ENCODE measurements around the gene ZNF281. TPM values are rescaled to one million over a fixed set of nuclear protein-coding genes. Genes with fewer than 3 reads are reported as not detected.

ZNF281 gene
- total and polyA plus RNA-seq, 9 of the 15 experiments (the other 6 are each of a cell fraction or from before 2014, with no cell fraction given) = 9.6 to 24.9 (median 16.5) TPM

DNA sequence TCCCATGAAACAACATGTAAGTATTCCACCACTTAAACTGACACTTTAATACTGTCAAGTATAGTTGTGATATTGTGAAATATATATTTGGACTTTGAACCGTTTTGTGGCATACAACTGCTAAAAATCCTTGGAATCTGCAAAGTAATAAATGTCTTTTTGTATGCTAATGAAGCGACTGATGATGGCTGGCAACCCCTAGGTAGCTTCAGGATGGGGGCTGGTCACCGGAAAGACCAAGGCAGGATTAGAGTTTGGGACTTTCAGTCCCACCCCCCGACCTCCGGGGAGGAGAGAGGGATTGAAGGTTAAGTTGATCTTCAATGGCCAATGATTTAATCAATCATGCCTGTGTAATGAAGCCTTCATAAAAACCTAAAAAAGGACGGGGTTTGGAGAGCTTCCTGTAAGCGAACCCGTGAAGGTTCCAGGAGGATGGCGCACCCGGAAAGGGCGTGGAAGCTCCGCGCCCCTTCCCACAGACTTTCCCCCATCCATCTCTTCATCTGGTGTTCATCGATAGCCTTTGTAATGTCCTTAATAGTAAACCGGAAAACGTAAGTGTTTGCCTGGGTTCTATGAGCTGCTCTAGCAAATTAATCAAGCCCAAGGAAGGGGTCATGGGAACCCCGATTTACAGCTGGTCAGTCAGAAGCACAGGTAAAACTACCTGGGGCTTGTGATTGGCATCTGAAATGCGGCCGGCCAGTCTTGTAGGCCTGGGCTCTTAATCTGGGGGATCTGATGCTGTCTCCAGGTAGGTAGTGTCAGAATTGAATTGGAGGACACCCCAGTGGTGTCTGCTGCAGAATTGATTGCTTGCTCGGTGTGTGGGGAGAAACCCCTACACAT lies 1.8 kb upstream of the ZNF281 start:
- Histone ChIP-seq H3K27me3 (ENCODE audit: control insufficient read depth in 2 of 2, insufficient read depth in 2 of 2, low read length in 2 of 2) (no peaks in the 10 kb centered on the region), H3K9ac (ENCODE audit: insufficient read depth in 1 of 2, low read depth in 2 of 2, low read length in 2 of 2) (no peak overlapping the region), H3K9me1 (ENCODE audit: control insufficient read depth, insufficient read depth, low read length) (no peaks in the 10 kb centered on the region), H3K27ac (ENCODE audit: extremely low read depth, low read depth, low read length) (no peak overlapping the region), H3K9me3 (replicated peaks; ENCODE audit: control insufficient read depth, insufficient read depth, low read depth, low read length) (no peaks in the 10 kb centered on the region), H3K4me1 (replicated peaks in 1 of 2; ENCODE audit: control insufficient read depth in 2 of 2, insufficient read depth in 2 of 2, low read length in 2 of 2) (peaks cover 17 to 28% of the 10 kb centered on the region in 2 experiments; a peak in 4 of 5 replicates), H2AFZ (ENCODE audit: low read depth, low read length) (peak overlapping the region; percentile 98), H3K79me2 (ENCODE audit: control insufficient read depth, insufficient read depth, low read length) (peaks cover 32% of the 10 kb centered on the region), H3K36me3 (ENCODE audit: control insufficient read depth, insufficient read depth, low read length) (peaks cover 23% of the 10 kb centered on the region), H4K20me1 (replicated peaks; ENCODE audit: control insufficient read depth, insufficient read depth, low read length) (0 out of 2 replicates have a peak, but pooled peaks cover 4% of the 10 kb centered on the region), H3K4me3 (no peak overlapping the region), H3K4me2 (ENCODE audit: insufficient read depth, low read length) (no peak overlapping the region)
- CTCF ChIA-PET (ENCODE audit: low intra/inter-chr PET ratio) = no interaction called here
- in situ Hi-C loops (cut with MboI) (no loop called here), intact Hi-C loops (cut with micrococcal nuclease) (no loop called here)
- no peak for FAIRE-seq
- DNase-seq (ENCODE audit: extremely low read depth in 1 of 4, low spot score in 3 of 4) = no peak
- no TSS peak for BruUV-seq (replicated peaks)
- TF ChIP-seq, protein P1, sequence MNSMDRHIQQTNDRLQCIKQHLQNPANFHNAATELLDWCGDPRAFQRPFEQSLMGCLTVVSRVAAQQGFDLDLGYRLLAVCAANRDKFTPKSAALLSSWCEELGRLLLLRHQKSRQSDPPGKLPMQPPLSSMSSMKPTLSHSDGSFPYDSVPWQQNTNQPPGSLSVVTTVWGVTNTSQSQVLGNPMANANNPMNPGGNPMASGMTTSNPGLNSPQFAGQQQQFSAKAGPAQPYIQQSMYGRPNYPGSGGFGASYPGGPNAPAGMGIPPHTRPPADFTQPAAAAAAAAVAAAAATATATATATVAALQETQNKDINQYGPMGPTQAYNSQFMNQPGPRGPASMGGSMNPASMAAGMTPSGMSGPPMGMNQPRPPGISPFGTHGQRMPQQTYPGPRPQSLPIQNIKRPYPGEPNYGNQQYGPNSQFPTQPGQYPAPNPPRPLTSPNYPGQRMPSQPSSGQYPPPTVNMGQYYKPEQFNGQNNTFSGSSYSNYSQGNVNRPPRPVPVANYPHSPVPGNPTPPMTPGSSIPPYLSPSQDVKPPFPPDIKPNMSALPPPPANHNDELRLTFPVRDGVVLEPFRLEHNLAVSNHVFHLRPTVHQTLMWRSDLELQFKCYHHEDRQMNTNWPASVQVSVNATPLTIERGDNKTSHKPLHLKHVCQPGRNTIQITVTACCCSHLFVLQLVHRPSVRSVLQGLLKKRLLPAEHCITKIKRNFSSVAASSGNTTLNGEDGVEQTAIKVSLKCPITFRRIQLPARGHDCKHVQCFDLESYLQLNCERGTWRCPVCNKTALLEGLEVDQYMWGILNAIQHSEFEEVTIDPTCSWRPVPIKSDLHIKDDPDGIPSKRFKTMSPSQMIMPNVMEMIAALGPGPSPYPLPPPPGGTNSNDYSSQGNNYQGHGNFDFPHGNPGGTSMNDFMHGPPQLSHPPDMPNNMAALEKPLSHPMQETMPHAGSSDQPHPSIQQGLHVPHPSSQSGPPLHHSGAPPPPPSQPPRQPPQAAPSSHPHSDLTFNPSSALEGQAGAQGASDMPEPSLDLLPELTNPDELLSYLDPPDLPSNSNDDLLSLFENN (IDR thresholded peaks at IDR 0.05; ENCODE audit: low read depth in 2 of 2, low read length in 2 of 2) = no peak
- peak; percentile 75 for TF ChIP-seq CEBPB (tag; IDR thresholded peaks at IDR 0.05)
- POLR2A ChIA-PET = interaction anchor here (1.3 to 2.1 kb wide), 2 partner anchors 10 to 17 kb away, joined by 4 to 5 read pairs; no protein-coding TSS in a partner anchor
- WGBS (ENCODE audit: insufficient coverage, low coverage, missing lambda C conversion rate) = 74% methylated on average over 20 of the region's 20 CpGs
- no peak for ATAC-seq

All from K562 (cell line).